Right renal pelvis (tissue), 4 donors: Measurements from ENCODE around the gene BAHD1. TPM values are rescaled to one million over a fixed set of nuclear protein-coding genes. Genes with fewer than 3 reads are reported as not detected.

Experiments
- DNase-seq, 4 donors: peaks; one replicate each; pipeline ENCODE4 v3.0.0-alpha.2; 2013; ENCODE audit warnings: low read depth in 4 of 4, low spot score in 3 of 4, missing footprints in 1 of 4
- polyA plus RNA-seq, 4 donors: library from polyadenylated mRNA; unstranded; fragments of 120-200 nt; gene quantifications; one replicate each; pipeline ENCODE4 v1.2.1, GENCODE V29; 2013; ENCODE audit not compliant: insufficient read length in 4 of 4

The BAHD1 gene
- polyA plus RNA-seq, 4 donors: 20.2 to 27.4 (median 21.7) TPM

- no peak for DNase-seq
Measured at GRCh38 chr15:40489274-40490175, 48.8 kb downstream of the BAHD1 start.

- DNase-seq: no peak
Measured at GRCh38 chr15:40493089-40493840, 52.5 kb downstream of the BAHD1 start.

- DNase-seq: no peak
Measured at GRCh38 chr15:40495516-40495915, 54.8 kb downstream of the BAHD1 start.

GRCh38 chr15:40498418-40498817 lies 57.7 kb downstream of the BAHD1 start:
- DNase-seq: no peak

GRCh38 chr15:40498891-40499290 lies 58.1 kb downstream of the BAHD1 start:
- DNase-seq: no peak

GRCh38 chr15:40499931-40500330 lies 59.2 kb downstream of the BAHD1 start:
- DNase-seq: no peak

- no peak for DNase-seq
Measured at GRCh38 chr15:40500568-40501330, 60.0 kb downstream of the BAHD1 start.

GRCh38 chr15:40501487-40501886 lies 60.7 kb downstream of the BAHD1 start:
- no peak for DNase-seq

GRCh38 chr15:40506964-40507571 lies 66.3 kb downstream of the BAHD1 start:
- peak; percentile 65 to 73 (median 66) for DNase-seq

- no peak for DNase-seq
Measured at GRCh38 chr15:40508216-40508615, 67.5 kb downstream of the BAHD1 start.

GRCh38 chr15:40510201-40510600 lies 69.4 kb downstream of the BAHD1 start:
- no peak for DNase-seq

GRCh38 chr15:40511093-40511471 lies 70.3 kb downstream of the BAHD1 start:
- DNase-seq: no peak

- DNase-seq: no peak
Measured at GRCh38 chr15:40511472-40512133, 70.8 kb downstream of the BAHD1 start.

- no peak for DNase-seq
Measured at GRCh38 chr15:40512440-40512839, 71.7 kb downstream of the BAHD1 start.

GRCh38 chr15:40513609-40514008 lies 72.9 kb downstream of the BAHD1 start:
- no peak for DNase-seq

- DNase-seq: no peak
Measured at GRCh38 chr15:40516322-40516721, 75.6 kb downstream of the BAHD1 start.
